Dermis microvascular lymphatic vessel endothelial cell (primary cell): ENCODE measurements around the gene CAMTA1. TPM values are rescaled to one million over a fixed set of nuclear protein-coding genes. Genes with fewer than 3 reads are reported as not detected.
A peak's percentile ranks its signal among the peaks of the same experiment; 100 is the strongest.
"Not testable (repeated sequence)": the region's sequence is repeated elsewhere in the genome, so short reads cannot be mapped to it uniquely, and the experiment has no call there.

Experiments used
- DNase-seq, 2 donors: peaks; one replicate each; pipeline versions ENCODE4 v3.0.0 to v3.0.0-alpha.2; 2010; ENCODE audit warnings: low read depth in 2 of 2
- total RNA-seq: library from RNA; depleted of rRNA; stranded (reverse); fragments of >200 nt; gene quantifications from 2 replicates; pipeline ENCODE4 v1.2.1, GENCODE V29; 2014

The CAMTA1 gene
- total RNA-seq, 1 donor from 2014 or later = 33.9 TPM

DNA sequence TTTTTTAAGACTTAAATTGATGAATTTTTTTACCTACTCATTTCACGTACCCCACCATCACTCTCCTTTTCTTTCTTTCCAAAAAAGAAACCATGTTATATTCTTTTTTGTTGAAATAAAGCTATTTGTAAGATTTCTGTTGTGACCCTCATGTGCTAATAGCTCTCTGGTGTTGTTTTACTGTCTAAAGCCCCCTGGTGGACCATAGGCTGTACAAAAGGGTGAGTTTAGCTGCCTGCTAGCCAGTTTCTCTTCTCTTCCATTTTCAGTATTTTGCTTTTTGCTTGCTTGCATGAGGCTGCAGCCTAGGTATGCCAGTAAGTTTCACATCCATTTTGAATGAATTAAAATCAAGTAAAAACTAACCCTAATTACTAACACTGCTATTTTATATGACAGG, 970.2 kb downstream of the CAMTA1 start:
- DNase-seq = peak in 1 of 2 donors; percentile 30

DNA sequence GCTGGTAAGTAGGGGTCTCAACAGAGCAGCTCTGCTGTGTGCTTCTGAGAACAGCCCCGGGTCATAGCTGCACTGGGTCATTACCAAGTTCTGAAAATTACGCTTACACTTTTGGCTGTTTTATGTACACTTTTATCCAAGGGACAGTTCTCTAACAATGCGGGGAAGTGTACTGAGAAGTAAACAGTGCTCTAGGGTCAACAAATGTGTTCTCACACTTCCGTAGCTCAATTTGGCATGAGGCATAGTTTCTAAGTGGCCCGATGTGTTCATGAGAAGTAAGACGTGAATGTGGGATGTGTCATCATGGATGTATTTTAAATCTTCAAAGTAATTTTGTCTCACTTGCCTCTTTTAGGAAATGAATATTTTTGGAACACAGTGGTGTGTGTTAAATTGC, 975.0 kb downstream of the CAMTA1 start:
- peak in 1 of 2 donors; percentile 68 for DNase-seq

DNA sequence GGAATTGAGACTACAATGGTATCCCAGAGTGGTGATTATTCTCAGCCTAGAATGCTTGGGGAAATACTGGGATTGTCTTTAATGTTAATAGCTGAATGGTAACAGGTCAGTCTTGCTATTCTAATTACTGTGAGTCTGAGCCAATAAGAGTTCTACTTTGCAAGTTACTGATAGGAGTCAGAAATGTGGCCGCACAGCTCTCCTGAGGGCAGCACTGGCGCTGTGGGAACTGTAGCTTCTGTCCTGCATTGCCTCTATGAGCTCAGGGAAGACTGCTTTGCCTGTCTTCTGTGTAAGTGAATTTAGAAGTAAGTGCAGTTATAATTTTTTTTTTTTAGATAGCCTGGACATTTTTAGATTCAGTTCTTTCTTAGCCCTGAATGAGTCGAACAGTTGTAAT, 975.8 kb downstream of the CAMTA1 start:
- DNase-seq = no peak

GRCh38 chr1:7767176-7767575, 981.9 kb downstream of the CAMTA1 start:
- DNase-seq = no peak

- DNase-seq = no peak
Measured at GRCh38 chr1:7768583-7768982, 983.3 kb downstream of the CAMTA1 start.

DNA sequence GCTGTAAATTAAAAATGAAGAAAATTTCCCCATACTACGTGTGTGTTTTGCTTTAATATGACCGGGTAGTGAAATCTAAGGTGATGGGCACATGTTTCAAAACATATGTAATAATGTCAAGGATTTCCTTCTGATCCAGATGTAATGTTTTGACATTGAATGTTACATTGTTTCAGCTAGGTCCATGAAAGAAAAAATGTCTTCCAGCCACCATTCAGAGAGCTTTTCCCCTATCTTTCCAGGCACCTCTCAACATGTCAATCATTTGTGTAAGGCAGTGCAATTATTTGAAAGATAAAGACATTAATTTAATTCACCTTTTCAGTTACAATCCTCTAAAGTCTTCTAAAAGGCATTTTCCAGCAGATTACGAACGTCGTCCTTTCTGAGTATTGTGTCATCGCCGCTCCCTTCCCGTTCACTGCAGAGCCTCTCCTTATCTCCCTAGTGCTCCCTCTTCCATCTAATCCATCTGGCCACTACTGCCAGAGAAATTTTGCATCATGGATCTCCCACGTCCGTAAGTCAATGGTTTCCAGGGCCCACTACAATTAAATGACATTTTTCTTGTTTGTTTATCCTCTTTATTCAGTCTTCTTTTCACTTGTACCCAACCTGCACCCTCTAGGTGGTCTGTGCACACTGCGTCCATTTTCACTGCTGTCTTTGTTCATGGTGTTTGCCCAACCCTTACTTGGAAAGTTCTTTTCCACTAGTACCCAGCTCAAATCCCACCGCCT, 984.6 kb downstream of the CAMTA1 start:
- DNase-seq = no peak

DNA sequence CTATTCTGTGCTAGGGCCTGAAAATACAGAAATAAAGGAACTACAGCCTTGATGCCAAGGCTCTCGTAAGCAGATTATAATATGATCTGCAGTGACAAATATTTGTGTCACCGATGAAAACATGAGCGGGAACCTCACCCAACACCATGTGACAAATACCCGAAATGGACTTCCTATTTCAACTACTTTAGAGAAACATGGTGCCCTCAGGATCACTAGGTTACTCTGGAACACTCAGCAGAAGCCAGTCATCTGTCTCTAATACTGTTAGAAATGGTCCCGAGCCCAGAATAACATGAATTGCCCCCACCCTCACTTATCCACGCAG, 985.4 kb downstream of the CAMTA1 start:
- no peak for DNase-seq

- DNase-seq = peak; percentile 58 to 83
Measured at GRCh38 chr1:7770997-7771822, 986.0 kb downstream of the CAMTA1 start, which contains the start of gene VAMP3. TSS of gene VAMP3 (plus strand) at chr1:7771296. CDS start at chr1:7771384, 88 bp downstream.

GRCh38 chr1:7771823-7772299, 986.6 kb downstream of the CAMTA1 start:
- DNase-seq = no peak

- no peak for DNase-seq
Measured at GRCh38 chr1:7777591-7777990, 992.3 kb downstream of the CAMTA1 start.

DNA sequence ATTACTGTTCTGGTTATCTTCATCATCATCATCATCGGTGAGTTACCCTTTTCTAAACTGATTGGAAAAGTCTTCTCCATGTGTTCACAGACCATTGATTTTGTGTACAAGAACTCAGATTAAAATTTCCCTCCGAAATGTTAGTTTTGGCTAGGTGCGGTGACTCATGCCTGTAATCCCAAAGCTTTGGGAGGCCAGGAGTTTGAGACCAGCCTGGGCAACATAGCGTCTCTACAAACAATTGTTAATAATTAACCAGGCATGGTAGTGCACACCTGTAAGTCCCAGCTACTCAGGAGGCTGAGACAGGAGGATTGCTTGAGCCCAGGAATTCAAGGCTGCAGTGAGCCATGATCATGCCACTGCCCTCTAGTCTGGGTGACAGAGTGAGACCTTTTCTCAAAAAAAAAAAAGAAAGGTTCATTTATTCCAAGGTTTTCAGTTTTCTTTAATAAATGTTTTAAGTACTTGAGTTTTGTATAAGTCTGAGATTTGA, 992.9 kb downstream of the CAMTA1 start:
- no peak for DNase-seq

DNA sequence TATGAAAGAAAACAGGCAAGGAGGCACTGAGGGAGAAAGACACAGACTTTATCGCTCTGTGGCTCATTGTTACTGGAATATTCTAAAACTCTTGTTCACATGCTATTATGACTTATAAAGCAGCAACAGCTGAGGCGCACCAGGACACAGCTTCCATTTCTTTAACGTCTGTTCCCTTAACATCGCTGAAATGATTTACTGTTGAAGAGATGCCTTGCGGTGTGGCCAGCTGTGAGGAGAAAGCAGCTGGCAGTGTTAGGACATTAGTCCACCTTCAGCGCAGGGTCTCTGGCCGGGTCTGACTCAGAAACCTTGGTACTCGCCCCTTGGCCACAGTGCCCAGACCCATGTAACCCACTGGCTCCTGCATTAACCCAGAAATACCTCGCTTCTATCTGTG, 995.7 kb downstream of the CAMTA1 start:
- no peak for DNase-seq

DNA sequence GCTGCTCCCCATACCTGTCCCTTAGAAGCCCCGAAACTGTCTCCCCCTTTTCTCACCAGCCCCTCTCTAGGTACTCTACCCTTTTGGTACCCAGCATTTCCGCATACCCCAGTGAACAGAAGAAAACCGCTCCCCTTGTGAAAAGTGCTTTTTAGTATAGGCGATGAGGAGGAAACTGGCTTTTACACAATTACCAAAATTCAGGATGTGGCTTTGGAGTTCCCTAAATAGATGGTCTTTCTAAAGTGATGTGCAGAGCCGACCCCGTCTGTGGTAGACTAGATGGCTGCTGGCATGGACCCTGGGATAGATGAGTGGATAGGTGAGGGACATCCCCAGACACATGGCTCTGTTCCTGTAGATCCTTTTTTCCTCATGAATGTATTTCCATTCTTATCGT, 996.2 kb downstream of the CAMTA1 start:
- DNase-seq = no peak

DNA sequence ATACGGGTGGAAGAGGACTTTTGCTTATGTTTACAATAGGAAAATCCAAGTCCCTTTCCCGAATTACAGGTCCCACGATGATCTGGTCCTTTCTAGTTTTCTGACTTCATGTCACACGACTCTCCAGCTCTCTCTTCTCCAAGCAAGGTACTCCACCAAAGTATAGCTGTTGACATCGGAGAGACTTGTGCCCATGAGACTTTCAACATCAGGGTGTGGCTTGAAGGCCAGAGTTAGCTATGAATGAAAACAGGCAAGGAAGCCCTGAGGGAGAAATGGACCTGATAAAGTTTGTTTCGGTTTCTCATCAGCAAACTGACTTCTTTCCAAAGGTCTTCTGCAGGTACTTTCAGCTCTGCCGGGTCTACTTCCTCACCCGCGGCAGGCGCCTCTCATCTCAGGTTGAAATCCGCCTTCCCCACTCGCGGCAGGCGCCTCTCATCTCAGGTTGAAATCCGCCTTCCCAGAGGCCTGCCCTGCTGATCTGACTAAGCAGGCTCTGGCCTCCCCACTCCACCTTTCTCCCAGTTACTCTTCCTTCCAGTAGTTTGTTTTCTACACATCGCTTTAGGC, 996.8 kb downstream of the CAMTA1 start:
- DNase-seq = no peak

- peak in 1 of 2 donors; percentile 61 for DNase-seq
Measured at GRCh38 chr1:7783178-7783711, 998.0 kb downstream of the CAMTA1 start.

DNA sequence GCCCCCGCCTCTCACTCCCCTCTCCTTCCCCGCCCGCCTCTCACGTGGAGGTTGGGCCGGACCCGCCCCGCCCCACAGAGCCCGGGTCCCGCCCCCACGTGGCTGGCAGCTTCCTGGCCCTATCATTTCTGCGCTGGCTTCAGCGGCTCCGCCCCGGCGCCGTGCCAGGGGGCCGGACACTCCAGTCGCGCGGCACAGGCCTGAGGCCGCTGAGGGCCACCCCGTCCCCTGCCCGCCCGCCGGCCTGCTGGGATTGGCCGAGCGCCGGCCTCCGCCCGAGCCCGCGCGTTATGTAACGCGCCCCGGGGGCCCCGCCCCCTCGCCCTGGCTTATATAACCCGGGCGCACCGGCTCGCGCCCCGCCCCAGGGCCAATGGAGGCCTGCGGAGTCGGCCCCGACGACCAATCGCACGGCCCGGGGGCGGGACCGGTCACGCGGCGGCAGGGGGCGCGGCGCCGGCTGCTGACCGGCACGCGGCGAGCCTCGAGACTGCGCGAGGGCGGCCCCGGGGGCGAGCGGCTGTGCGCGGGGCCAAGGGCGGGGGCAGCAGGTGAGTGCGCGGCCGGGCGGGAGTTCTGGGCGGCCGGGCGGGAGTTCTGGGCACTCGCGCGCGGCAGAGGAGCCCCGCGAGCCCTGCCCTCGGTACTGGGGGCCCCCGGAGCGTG, 998.7 kb downstream of the CAMTA1 start, which contains the start of gene PER3:
PER3 (plus strand) TSS at position 466 of the 666 bp plus-strand sequence. CDS start 587 bp downstream, outside the sequence.
- DNase-seq = peak; percentile 90 to 98

- DNase-seq = no peak
Measured at GRCh38 chr1:7784492-7785071, 999.3 kb downstream of the CAMTA1 start.

GRCh38 chr1:7785108-7785507, 999.9 kb downstream of the CAMTA1 start:
- DNase-seq = no peak

- no peak for DNase-seq
Measured at GRCh38 chr1:7786795-7787194, 1001.5 kb downstream of the CAMTA1 start.

DNA sequence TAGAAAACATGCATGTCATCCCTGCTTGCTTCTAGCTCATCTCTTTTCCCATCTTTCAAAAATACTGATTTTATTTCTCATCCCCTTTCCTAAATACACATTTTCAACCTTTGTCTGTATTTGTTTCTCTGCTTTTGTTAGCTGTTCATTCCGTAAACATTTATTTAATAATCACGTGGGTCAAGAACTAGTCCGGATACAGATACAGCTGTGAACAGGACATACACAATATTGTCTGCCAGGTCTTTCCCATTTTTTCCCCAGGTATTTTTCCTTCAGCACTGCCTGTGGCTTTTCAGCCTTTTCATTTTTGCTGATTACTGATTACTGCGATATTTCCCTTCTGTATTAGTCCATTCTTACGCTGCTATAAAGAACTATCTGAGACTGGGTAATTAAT, 1004.6 kb downstream of the CAMTA1 start:
- no peak for DNase-seq

DNA sequence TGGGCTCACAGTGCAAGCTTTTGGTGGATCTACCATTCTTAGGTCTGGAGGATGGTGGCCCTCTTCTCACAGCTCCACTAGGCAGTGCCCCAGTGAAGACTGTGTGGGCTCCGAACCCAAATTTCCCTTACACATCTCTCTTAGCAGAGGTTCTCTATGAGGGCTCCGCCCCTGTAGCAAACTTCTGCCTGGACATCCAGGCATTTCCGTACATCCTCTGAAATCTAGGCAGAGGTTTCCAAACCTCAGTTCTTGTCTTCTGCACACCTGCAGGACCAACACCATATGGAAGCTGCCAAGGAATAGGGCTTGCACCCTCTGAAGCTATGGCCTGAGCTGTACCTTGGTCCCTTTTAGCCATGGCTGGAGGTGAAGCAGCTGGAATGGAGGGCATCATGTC, 1005.8 kb downstream of the CAMTA1 start:
- DNase-seq = not testable (repeated sequence)
